CD4-positive, alpha-beta T cell (primary cell): ENCODE results near the gene JCHAIN. TPM values are rescaled to one million over a fixed set of nuclear protein-coding genes. Genes with fewer than 3 reads are reported as not detected.

ENCODE experiments used
- ATAC-seq: fragments of 200-7000 bp; cut with Tn5 transposase; one replicate; pipeline ENCODE4 v1.10.0; 2022; ENCODE audit warnings: mild to moderate bottlenecking; ENCODE audit not compliant: poor library complexity
- CTCF ChIA-PET: fragments of 350-600 bp; sonication (Branson Sonifier 250); formaldehyde crosslinking; loops from one replicate; lab custom pipeline; 2021; ENCODE audit warnings: antibody characterized with exemption, inconsistent platforms; lab: Charles Lee
- POLR2A ChIA-PET: fragments of 350-600 bp; sonication (Branson Sonifier 250); formaldehyde crosslinking; loops from one replicate; lab custom pipeline; 2021; ENCODE audit warnings: antibody characterized with exemption, inconsistent platforms; lab: Charles Lee
- DNase-seq, 14 experiments: peaks; one replicate each; pipeline ENCODE4 v3.0.0-alpha.2; 2013 to 2020; ENCODE audit warnings: mixed read lengths in 2 of 14
- H3K27ac ChIP-seq, 2 donors: one replicate each; pipeline versions ENCODE4 v1.5.1 to v1.7.0; 2013; ENCODE audit warnings: low read length in 2 of 2, low read depth in 1 of 2, mild to moderate bottlenecking in 1 of 2
- H3K27me3 ChIP-seq, 2 experiments: 1 replicate in 1 of 2; 2 replicates in 1 of 2; pipeline versions ENCODE4 v1.6.1 to v1.7.0; 2013; ENCODE audit warnings: low read length in 2 of 2, control low read depth in 1 of 2, mild to moderate bottlenecking in 1 of 2, moderate library complexity in 1 of 2; ENCODE audit not compliant: insufficient read depth in 2 of 2, control insufficient read depth in 1 of 2
- H3K36me3 ChIP-seq: one replicate; pipeline ENCODE4 v1.6.1; 2013; ENCODE audit warnings: low read length, control low read depth; ENCODE audit not compliant: insufficient read depth
- H3K4me1 ChIP-seq: one replicate; pipeline ENCODE4 v1.6.1; 2013; ENCODE audit warnings: low read length, control low read depth; ENCODE audit not compliant: insufficient read depth
- H3K4me3 ChIP-seq: one replicate; pipeline ENCODE4 v1.5.1; 2013; ENCODE audit warnings: mild to moderate bottlenecking, low read length, moderate library complexity
- H3K9me3 ChIP-seq, 2 experiments: 1 replicate in 1 of 2; 2 replicates in 1 of 2; pipeline versions ENCODE4 v1.6.1 to v1.7.0; 2013; ENCODE audit warnings: low read length in 2 of 2, mild to moderate bottlenecking in 2 of 2, control low read depth in 1 of 2, moderate library complexity in 1 of 2; ENCODE audit not compliant: control insufficient read depth in 1 of 2, insufficient read depth in 1 of 2
- H3K27ac Mint-ChIP-seq: one replicate; pipeline ENCODE4 v1.8.0; 2020; ENCODE audit warnings: mixed read lengths
- H3K27me3 Mint-ChIP-seq: one replicate; pipeline ENCODE4 v1.8.0; 2021; ENCODE audit warnings: mixed read lengths
- H3K36me3 Mint-ChIP-seq: one replicate; pipeline ENCODE4 v1.8.0; 2021; ENCODE audit warnings: low read depth, mixed read lengths
- H3K4me1 Mint-ChIP-seq: one replicate; pipeline ENCODE4 v1.8.0; 2021; ENCODE audit warnings: low read depth, mixed read lengths
- H3K4me3 Mint-ChIP-seq: one replicate; pipeline ENCODE4 v1.8.0; 2020; ENCODE audit warnings: mild to moderate bottlenecking, mixed read lengths
- H3K9me3 Mint-ChIP-seq: one replicate; pipeline ENCODE4 v1.8.0; 2020; ENCODE audit warnings: mixed read lengths
- intact Hi-C, 2 experiments: fragments of 100-400 bp; cut with DNase I in 1 of 2; cut with micrococcal nuclease in 1 of 2; formaldehyde crosslinking; loops; one replicate each; pipeline versions ENCODE4 v1.15.1 to v1.9.0; 2023 to 2025; cut with DNase I, micrococcal nuclease
- total RNA-seq, 174 experiments: library from RNA in 2 of 174; stranded (reverse) in 2 of 174; gene quantifications; one replicate each; pipeline ENCODE4 v1.2.3 and lab custom pipeline; 2021 to 2026
- TF ChIP-seq, protein P1 (sequence below): fragments of 200-600 bp; IDR thresholded peaks from one replicate; pipeline ENCODE4 v1.8.0; 2022; ENCODE audit warnings: antibody characterized with exemption, mild to moderate bottlenecking

JCHAIN gene
- total RNA-seq, 2 experiments from 2014 or later: 1.0 to 2.7 TPM

DNA sequence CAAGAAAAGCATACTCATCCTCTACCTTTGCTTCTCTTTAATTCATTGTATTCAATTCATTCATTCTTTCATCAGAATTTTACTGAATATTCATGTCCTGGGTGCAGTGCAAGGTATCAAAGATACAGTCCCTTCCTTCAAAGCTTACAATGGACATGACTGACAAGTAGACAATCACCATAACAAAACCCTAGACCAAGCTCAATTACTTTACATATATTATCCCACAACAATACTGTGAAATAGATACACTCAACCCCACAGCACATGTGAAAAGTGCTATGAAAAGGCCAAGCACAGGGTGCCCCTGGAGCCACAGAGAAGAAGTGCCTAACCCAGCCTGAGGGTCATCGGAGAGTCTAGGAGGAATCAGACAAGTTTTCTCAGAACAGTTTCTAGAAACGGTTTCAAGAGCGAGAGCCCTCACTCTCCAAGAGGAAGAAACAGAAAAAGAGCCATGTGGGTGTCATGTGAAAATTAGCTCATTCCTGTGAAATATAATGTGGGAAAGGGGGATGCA lies 58.9 kb downstream of the JCHAIN start:
- Mint-ChIP-seq H3K27me3 (peaks cover 21% of the 10 kb centered on the region), H3K27ac (no peak overlapping the region)

DNA sequence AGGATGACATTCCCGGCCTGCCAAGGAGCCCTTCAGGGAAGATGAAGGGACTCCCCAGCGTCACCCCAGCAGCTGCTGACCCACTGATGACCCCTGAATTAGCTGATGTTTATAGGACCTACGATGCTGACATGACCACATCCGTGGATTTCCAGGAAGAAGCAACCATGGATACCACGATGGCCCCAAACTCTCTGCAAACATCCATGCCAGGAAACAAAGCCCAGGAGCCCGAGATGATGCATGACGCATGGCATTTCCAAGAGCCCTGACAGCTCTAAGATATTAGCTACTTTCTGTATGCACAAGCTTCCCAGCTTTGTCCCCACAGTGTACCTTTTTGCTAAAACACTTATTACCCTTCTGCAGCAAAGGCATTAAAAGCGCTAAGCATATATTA lies 59.8 kb downstream of the JCHAIN start:
- no peaks in the 10 kb centered on the region for H3K36me3 Mint-ChIP-seq
- Histone ChIP-seq H3K36me3 (no peaks in the 10 kb centered on the region), H3K4me1 (no peaks in the 10 kb centered on the region), H3K9me3 (no peaks in the 10 kb centered on the region), H3K27ac (no peak overlapping the region), H3K27me3 (no peaks in the 10 kb centered on the region), H3K4me3 (no peak overlapping the region)
- ChIA-PET POLR2A (no interaction called here), CTCF (no interaction called here)
- H3K4me3 Mint-ChIP-seq: no peak overlapping the region
- DNase-seq (no peak), ATAC-seq (no peak)
- no peaks in the 10 kb centered on the region for H3K9me3 Mint-ChIP-seq
- intact Hi-C loops: no loop called here
- TF ChIP-seq, protein P1, sequence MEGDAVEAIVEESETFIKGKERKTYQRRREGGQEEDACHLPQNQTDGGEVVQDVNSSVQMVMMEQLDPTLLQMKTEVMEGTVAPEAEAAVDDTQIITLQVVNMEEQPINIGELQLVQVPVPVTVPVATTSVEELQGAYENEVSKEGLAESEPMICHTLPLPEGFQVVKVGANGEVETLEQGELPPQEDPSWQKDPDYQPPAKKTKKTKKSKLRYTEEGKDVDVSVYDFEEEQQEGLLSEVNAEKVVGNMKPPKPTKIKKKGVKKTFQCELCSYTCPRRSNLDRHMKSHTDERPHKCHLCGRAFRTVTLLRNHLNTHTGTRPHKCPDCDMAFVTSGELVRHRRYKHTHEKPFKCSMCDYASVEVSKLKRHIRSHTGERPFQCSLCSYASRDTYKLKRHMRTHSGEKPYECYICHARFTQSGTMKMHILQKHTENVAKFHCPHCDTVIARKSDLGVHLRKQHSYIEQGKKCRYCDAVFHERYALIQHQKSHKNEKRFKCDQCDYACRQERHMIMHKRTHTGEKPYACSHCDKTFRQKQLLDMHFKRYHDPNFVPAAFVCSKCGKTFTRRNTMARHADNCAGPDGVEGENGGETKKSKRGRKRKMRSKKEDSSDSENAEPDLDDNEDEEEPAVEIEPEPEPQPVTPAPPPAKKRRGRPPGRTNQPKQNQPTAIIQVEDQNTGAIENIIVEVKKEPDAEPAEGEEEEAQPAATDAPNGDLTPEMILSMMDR: no peak
- H3K27me3 Mint-ChIP-seq: peaks cover 14% of the 10 kb centered on the region
- H3K27ac Mint-ChIP-seq: no peak overlapping the region
- no peaks in the 10 kb centered on the region for H3K4me1 Mint-ChIP-seq

More for the DNA sequence above, 58.9 kb downstream of the JCHAIN start:
- Mint-ChIP-seq H3K36me3 (no peaks in the 10 kb centered on the region), H3K4me1 (no peaks in the 10 kb centered on the region), H3K4me3 (no peak overlapping the region), H3K9me3 (no peaks in the 10 kb centered on the region)
- no peak overlapping the region for H3K4me3 ChIP-seq
- intact Hi-C loops: no loop called here
- ATAC-seq: no peak
- no peaks in the 10 kb centered on the region for H3K9me3 ChIP-seq
- H3K36me3 ChIP-seq: no peaks in the 10 kb centered on the region
- ChIA-PET POLR2A (no interaction called here), CTCF (no interaction called here)
- H3K27ac ChIP-seq: no peak overlapping the region
- H3K4me1 ChIP-seq: no peaks in the 10 kb centered on the region
- DNase-seq: no peak
- TF ChIP-seq, protein P1: no peak
- peaks cover 0 to 3% of the 10 kb centered on the region in 2 experiments for H3K27me3 ChIP-seq

Other genes with a start within 250 kb of the JCHAIN start
- gene MUC7, start 194.3 kb downstream of the JCHAIN start, total RNA-seq: not detected
- gene AMTN, start 147.9 kb downstream of the JCHAIN start, total RNA-seq: not detected
- not detected for gene AMBN, start 74.3 kb downstream of the JCHAIN start, total RNA-seq
- not detected for gene ENAM, start 37.8 kb downstream of the JCHAIN start, total RNA-seq
- 10 to 100 TPM; 19.2 to 20.5 TPM for gene UTP3, start 22.0 kb upstream of the JCHAIN start, total RNA-seq
- 10 to 100 TPM; 18.0 to 18.1 TPM for gene RUFY3, start 55.5 kb upstream of the JCHAIN start, total RNA-seq
- 10 to 100 TPM; 32.7 to 34.1 TPM for gene GRSF1, start 173.4 kb upstream of the JCHAIN start, total RNA-seq
- gene MOB1B, start 235.9 kb upstream of the JCHAIN start, total RNA-seq: 10 to 100 TPM; 13.1 to 13.4 TPM